ENCODE measurements around the gene CDH12.

GRCh38 chr5:22779499-22779898 is 73.6 kb downstream of the CDH12 start:
- no peak for TF ChIP-seq POLR2A (IDR thresholded peaks at IDR 0.05)
- no peak for TF ChIP-seq CTCF (IDR thresholded peaks at IDR 0.05)
- no peak for TF ChIP-seq POLR2AphosphoS5 (IDR thresholded peaks at IDR 0.05)

Data from gastroesophageal sphincter (tissue), 3 donors.